Body of pancreas (tissue), 4 donors: ENCODE measurements around the gene PARP3. TPM values are rescaled to one million over a fixed set of nuclear protein-coding genes. Genes with fewer than 3 reads are reported as not detected.

Source experiments
- ATAC-seq: fragments of 150-250 bp; one replicate; pipeline ENCODE4 v1.9.1; 2016
- DNase-seq, 4 donors: peaks; one replicate each; pipeline ENCODE4 v3.0.0-alpha.2; 2019
- H3K27ac ChIP-seq, 4 donors: fragments of 200-600 bp; sonication (generic); 1 replicate in 3 of 4; 2 replicates in 1 of 4; pipeline versions ENCODE4 v1.5.1 to v1.6.1; 2016 to 2019; ENCODE audit warnings: mild to moderate bottlenecking in 1 of 4, mixed read lengths in 1 of 4, moderate library complexity in 1 of 4
- H3K27me3 ChIP-seq, 2 donors: fragments of 200-600 bp; sonication (generic); one replicate each; pipeline ENCODE4 v1.6.0; 2016; ENCODE audit warnings: mild to moderate bottlenecking in 1 of 2
- H3K36me3 ChIP-seq, 2 donors: fragments of 200-600 bp; sonication (generic); replicated peaks in 1 of 2; 2 replicates each; pipeline ENCODE4 v1.5.1; 2016; ENCODE audit warnings: low read depth in 2 of 2; ENCODE audit not compliant: insufficient read depth in 1 of 2
- H3K4me1 ChIP-seq: fragments of 200-600 bp; sonication (generic); one replicate; pipeline ENCODE4 v1.6.0; 2016
- H3K4me3 ChIP-seq, 2 donors: fragments of 200-600 bp; sonication (generic); 1 replicate in 1 of 2; 2 replicates in 1 of 2; pipeline ENCODE4 v1.5.1; 2016 to 2019
- H3K9me3 ChIP-seq, 3 donors: fragments of 200-600 bp; sonication (generic); 1 replicate in 2 of 3; 2 replicates in 1 of 3; pipeline ENCODE4 v1.5.1; 2016
- CTCF ChIP-seq, 7 experiments: fragments of 450-650 bp in 4 of 7; fragments of 200-600 bp in 3 of 7; sonication (generic) in 3 of 7; IDR thresholded peaks; one replicate each; pipeline ENCODE4 v1.5.1; 2016 to 2019; ENCODE audit warnings: antibody characterized with exemption in 7 of 7
- POLR2A ChIP-seq, 3 donors: fragments of 450-650 bp; IDR thresholded peaks; one replicate each; pipeline ENCODE4 v1.6.1; 2016; ENCODE audit warnings: antibody characterized with exemption in 3 of 3, mild to moderate bottlenecking in 2 of 3
- WGBS, 2 donors: methylation state at CpG; one replicate each; pipeline ENCODE4 v1.1.5; 2017; 5-methylcytosine and 5-hydroxymethylcytosine counted together
- intact Hi-C: fragments of 100-400 bp; cut with DNase I; formaldehyde crosslinking; loops from one replicate; pipeline ENCODE4 v1.15.1; 2023
- small RNA-seq: library from RNA; depleted of rRNA; stranded (forward); fragments of <200 nt; gene quantifications from one replicate; pipeline ENCODE3, GENCODE V24; 2016
- total RNA-seq, 2 donors: library from RNA; depleted of rRNA; stranded (reverse); fragments of >200 nt; gene quantifications; one replicate each; pipeline ENCODE4 v1.1.0, GENCODE V29; 2016

The PARP3 gene
- total RNA-seq, 2 donors from 2014 or later: 4.2 to 18.8 TPM

GRCh38 chr3:51997935-51998596 lies 55.9 kb downstream of the PARP3 start:
- no peaks in the 10 kb centered on the region for H3K9me3 ChIP-seq
- intact Hi-C loops: loop anchor here (10.0 kb wide), 1 partner anchor 53 kb away; the partner anchor contains the start of genes PARP3 and RRP9
- peak overlapping the region in 2 of 4 donors; percentile 2 to 20 for H3K27ac ChIP-seq
- ATAC-seq (no peak), DNase-seq (no peak)
- 41 to 44% methylated on average over 7 of the region's 7 CpGs for WGBS, 2 donors
- no peak overlapping the region for H3K4me3 ChIP-seq
- TF ChIP-seq POLR2A (IDR thresholded peaks at IDR 0.05) (no peak), CTCF (IDR thresholded peaks at IDR 0.05) (no peak)
- no peaks in the 10 kb centered on the region for H3K27me3 ChIP-seq
- peaks cover 0 to 11% of the 10 kb centered on the region in 2 donors for H3K36me3 ChIP-seq
- peaks cover 32% of the 10 kb centered on the region for H3K4me1 ChIP-seq

Small RNAs within 50 kb of the gene (small RNA-seq; reads per million reads assigned to genes)
- gene AC115284.1: not detected

Other genes starting within 250 kb of the PARP3 start
- gene GRM2, start 235.3 kb upstream of the PARP3 start, total RNA-seq: under 1 TPM; 0.26 to 0.99 TPM
- gene IQCF6, start 163.1 kb upstream of the PARP3 start, total RNA-seq: not detected
- gene IQCF2, start 80.7 kb upstream of the PARP3 start, total RNA-seq: not detected
- not detected for gene IQCF5, start 66.8 kb upstream of the PARP3 start, total RNA-seq
- not detected for gene IQCF1, start 39.0 kb upstream of the PARP3 start, total RNA-seq
- gene RRP9, start 459 bp upstream of the PARP3 start, total RNA-seq: 10 to 100 TPM in 1 of 2 donors, 1 to 10 TPM in 1; 8.0 to 13.2 TPM
- gene GPR62, start 13.0 kb downstream of the PARP3 start, total RNA-seq: not detected
- gene PCBP4, start 25.1 kb downstream of the PARP3 start, total RNA-seq: 10 to 100 TPM; 16.6 to 24.7 TPM
- gene ABHD14B, start 31.7 kb downstream of the PARP3 start, total RNA-seq: 10 to 100 TPM; 35.9 to 54.5 TPM
- 10 to 100 TPM; 15.5 to 16.1 TPM for gene ABHD14A, start 32.7 kb downstream of the PARP3 start, total RNA-seq
- 10 to 100 TPM; 31.1 to 40.2 TPM for gene ACY1, start 41.2 kb downstream of the PARP3 start, total RNA-seq
- 100 to 1,000 TPM; 370 to 792 TPM for gene RPL29, start 53.5 kb downstream of the PARP3 start, total RNA-seq
- gene DUSP7, start 114.2 kb downstream of the PARP3 start, total RNA-seq: 1 to 10 TPM; 2.6 to 3.3 TPM
- 1 to 10 TPM in 1 of 2 donors, under 1 TPM in 1; 0.26 to 3.3 TPM for gene POC1A, start 212.1 kb downstream of the PARP3 start, total RNA-seq